IgD-negative memory B cell (primary cell): ENCODE results near the gene TNIK. TPM values are rescaled to one million over a fixed set of nuclear protein-coding genes. Genes with fewer than 3 reads are reported as not detected.

ENCODE experiments used
- H3K27ac Mint-ChIP-seq, 3 donors: one replicate each; pipeline ENCODE4 v1.8.0; 2020 to 2022; ENCODE audit warnings: mild to moderate bottlenecking in 3 of 3, mixed read lengths in 3 of 3, moderate library complexity in 1 of 3
- H3K27me3 Mint-ChIP-seq: one replicate; pipeline ENCODE4 v1.8.0; 2021; ENCODE audit warnings: mixed read lengths
- H3K36me3 Mint-ChIP-seq: one replicate; pipeline ENCODE4 v1.8.0; 2020; ENCODE audit warnings: mild to moderate bottlenecking, mixed read lengths
- H3K4me1 Mint-ChIP-seq, 3 donors: one replicate each; pipeline ENCODE4 v1.8.0; 2020 to 2022; ENCODE audit warnings: mixed read lengths in 3 of 3, mild to moderate bottlenecking in 1 of 3
- H3K4me3 Mint-ChIP-seq, 4 donors: one replicate each; pipeline ENCODE4 v1.8.0; 2020 to 2022; ENCODE audit warnings: mild to moderate bottlenecking in 4 of 4, mixed read lengths in 4 of 4, moderate library complexity in 3 of 4
- H3K9me3 Mint-ChIP-seq, 3 donors: one replicate each; pipeline ENCODE4 v1.8.0; 2020 to 2021; ENCODE audit warnings: mixed read lengths in 3 of 3, mild to moderate bottlenecking in 1 of 3
- polyA plus RNA-seq: library from polyadenylated mRNA; unstranded; fragments of 300-500 nt; fragmentation: Illumina TruSeq; gene quantifications from one replicate; pipeline ENCODE4 v1.2.3, GENCODE V29; 2021

Gene TNIK
- polyA plus RNA-seq, 1 donor from 2014 or later = 3.0 TPM

GRCh38 chr3:171044384-171044783 lies 415.8 kb downstream of the TNIK start:
- Mint-ChIP-seq H3K4me3 (no peak overlapping the region), H3K4me1 (no peaks in the 10 kb centered on the region), H3K27ac (no peak overlapping the region), H3K27me3 (no peaks in the 10 kb centered on the region), H3K36me3 (peaks cover 1% of the 10 kb centered on the region), H3K9me3 (peaks cover 0 to 3% (median 0%) of the 10 kb centered on the region in 3 donors)

- peaks cover 0 to 3% (median 2%) of the 10 kb centered on the region in 3 donors for H3K9me3 Mint-ChIP-seq
- H3K4me3 Mint-ChIP-seq = no peak overlapping the region
- no peaks in the 10 kb centered on the region for H3K4me1 Mint-ChIP-seq
- H3K27me3 Mint-ChIP-seq = no peaks in the 10 kb centered on the region
- peaks cover 1% of the 10 kb centered on the region for H3K36me3 Mint-ChIP-seq
- no peak overlapping the region for H3K27ac Mint-ChIP-seq
These were observed 420.5 kb downstream of the TNIK start for GRCh38 chr3:171039674-171040073.

GRCh38 chr3:171038342-171038741 lies 421.9 kb downstream of the TNIK start:
- Mint-ChIP-seq H3K9me3 (peaks cover 0 to 3% (median 2%) of the 10 kb centered on the region in 3 donors), H3K27me3 (no peaks in the 10 kb centered on the region), H3K36me3 (peaks cover 1% of the 10 kb centered on the region), H3K4me3 (no peak overlapping the region), H3K4me1 (no peaks in the 10 kb centered on the region), H3K27ac (no peak overlapping the region)

GRCh38 chr3:171028779-171029232 lies 431.4 kb downstream of the TNIK start:
- H3K4me1 Mint-ChIP-seq = peaks cover 0 to 2% (median 0%) of the 10 kb centered on the region in 3 donors
- H3K27me3 Mint-ChIP-seq = peaks cover 10% of the 10 kb centered on the region
- H3K9me3 Mint-ChIP-seq = peaks cover 0 to 2% (median 0%) of the 10 kb centered on the region in 3 donors
- no peaks in the 10 kb centered on the region for H3K36me3 Mint-ChIP-seq
- no peak overlapping the region for H3K27ac Mint-ChIP-seq
- no peak overlapping the region for H3K4me3 Mint-ChIP-seq

GRCh38 chr3:171028025-171028778 lies 432.0 kb downstream of the TNIK start:
- Mint-ChIP-seq H3K4me3 (peak overlapping the region in 1 of 4 donors; percentile 52), H3K4me1 (peaks cover 0 to 2% (median 0%) of the 10 kb centered on the region in 3 donors), H3K9me3 (peaks cover 0 to 2% (median 0%) of the 10 kb centered on the region in 3 donors), H3K27ac (no peak overlapping the region), H3K36me3 (no peaks in the 10 kb centered on the region), H3K27me3 (peaks cover 12% of the 10 kb centered on the region)

GRCh38 chr3:171026597-171027293 lies 433.5 kb downstream of the TNIK start, which contains the start of gene SLC2A2:
SLC2A2 (minus strand) TSS chr3:171026720; CDS start chr3:171026670, 50 bp downstream.
- no peak within 1 kb of the TSS for H3K27ac Mint-ChIP-seq
- H3K36me3 Mint-ChIP-seq = no peaks in the 10 kb centered on the region
- H3K4me3 Mint-ChIP-seq = no peak within 1 kb of the TSS
- H3K4me1 Mint-ChIP-seq = peaks cover 0 to 2% (median 0%) of the 10 kb centered on the region in 3 donors
- peaks cover 12% of the 10 kb centered on the region for H3K27me3 Mint-ChIP-seq
- peaks cover 0 to 2% (median 0%) of the 10 kb centered on the region in 3 donors for H3K9me3 Mint-ChIP-seq

GRCh38 chr3:171023566-171023965 lies 436.6 kb downstream of the TNIK start:
- Mint-ChIP-seq H3K36me3 (no peaks in the 10 kb centered on the region), H3K27ac (no peak overlapping the region), H3K4me3 (no peak overlapping the region), H3K4me1 (peaks cover 0 to 3% (median 0%) of the 10 kb centered on the region in 3 donors), H3K9me3 (peaks cover 0 to 2% (median 0%) of the 10 kb centered on the region in 3 donors), H3K27me3 (peaks cover 15% of the 10 kb centered on the region)

- Mint-ChIP-seq H3K27me3 (peaks cover 12% of the 10 kb centered on the region), H3K36me3 (no peaks in the 10 kb centered on the region), H3K4me1 (peaks cover 0 to 3% (median 0%) of the 10 kb centered on the region in 3 donors), H3K4me3 (no peak overlapping the region), H3K27ac (no peak overlapping the region), H3K9me3 (peaks cover 0 to 2% (median 0%) of the 10 kb centered on the region in 3 donors)
These were observed 438.8 kb downstream of the TNIK start for GRCh38 chr3:171021377-171021776.

GRCh38 chr3:171018156-171018935 lies 441.9 kb downstream of the TNIK start:
- no peaks in the 10 kb centered on the region for H3K36me3 Mint-ChIP-seq
- H3K4me3 Mint-ChIP-seq = no peak overlapping the region
- peaks cover 7% of the 10 kb centered on the region for H3K27me3 Mint-ChIP-seq
- peaks cover 0 to 1% (median 0%) of the 10 kb centered on the region in 3 donors for H3K4me1 Mint-ChIP-seq
- H3K9me3 Mint-ChIP-seq = no peaks in the 10 kb centered on the region
- peak overlapping the region in 1 of 3 donors; percentile 54 for H3K27ac Mint-ChIP-seq

- H3K27me3 Mint-ChIP-seq = peaks cover 5% of the 10 kb centered on the region
- no peaks in the 10 kb centered on the region for H3K36me3 Mint-ChIP-seq
- no peak overlapping the region for H3K4me3 Mint-ChIP-seq
- H3K9me3 Mint-ChIP-seq = no peaks in the 10 kb centered on the region
- H3K27ac Mint-ChIP-seq = no peak overlapping the region
- H3K4me1 Mint-ChIP-seq = peaks cover 0 to 1% (median 0%) of the 10 kb centered on the region in 3 donors
These were observed 446.1 kb downstream of the TNIK start for GRCh38 chr3:171013822-171014748.

GRCh38 chr3:171011873-171012336 lies 448.3 kb downstream of the TNIK start:
- Mint-ChIP-seq H3K4me1 (no peaks in the 10 kb centered on the region), H3K9me3 (no peaks in the 10 kb centered on the region), H3K36me3 (no peaks in the 10 kb centered on the region), H3K27ac (no peak overlapping the region), H3K4me3 (no peak overlapping the region), H3K27me3 (peaks cover 2% of the 10 kb centered on the region)
